RWPE2 (cell line): ENCODE results near the gene HMGN1.

Source experiments
- ATAC-seq: fragments of 200-7000 bp; cut with Tn5 transposase; 3 replicates; pipeline ENCODE4 v1.9.1; 2021; ENCODE audit warnings: low read depth
- DNase-seq: peaks from one replicate; pipeline ENCODE4 v3.0.0-alpha.2; 2020; ENCODE audit warnings: low spot score
- H3K27ac ChIP-seq: fragments of 450-650 bp; 2 replicates; pipeline ENCODE4 v1.5.1; 2017; ENCODE audit warnings: mild to moderate bottlenecking; ENCODE audit not compliant: poor library complexity, severe bottlenecking
- H3K27me3 ChIP-seq: fragments of 250-450 bp; sonication (Bioruptor Pico); 2 replicates; pipeline ENCODE4 v1.5.1; 2021; ENCODE audit warnings: mild to moderate bottlenecking, moderate library complexity; ENCODE audit not compliant: insufficient read depth, poor library complexity, severe bottlenecking
- H3K36me3 ChIP-seq: fragments of 250-450 bp; sonication (Bioruptor Pico); 2 replicates; pipeline ENCODE4 v1.5.1; 2020; ENCODE audit warnings: low read depth, mild to moderate bottlenecking, moderate library complexity
- H3K4me1 ChIP-seq: fragments of 250-450 bp; sonication (Bioruptor Pico); 2 replicates; pipeline ENCODE4 v1.5.1; 2021; ENCODE audit warnings: mild to moderate bottlenecking, moderate library complexity; ENCODE audit not compliant: insufficient read depth, poor library complexity, severe bottlenecking
- H3K4me3 ChIP-seq: fragments of 250-450 bp; sonication (Bioruptor Pico); 2 replicates; pipeline ENCODE4 v1.5.1; 2021; ENCODE audit warnings: mild to moderate bottlenecking, moderate library complexity; ENCODE audit not compliant: severe bottlenecking
- H3K9me3 ChIP-seq: fragments of 250-450 bp; sonication (Bioruptor Pico); 2 replicates; pipeline ENCODE4 v1.5.1; 2021; ENCODE audit warnings: mild to moderate bottlenecking, moderate library complexity; ENCODE audit not compliant: severe bottlenecking
- CTCF ChIP-seq: fragments of 450-650 bp; IDR thresholded peaks from one replicate; pipeline ENCODE4 v1.5.1; 2017; ENCODE audit warnings: mild to moderate bottlenecking, moderate library complexity; ENCODE audit not compliant: poor library complexity, severe bottlenecking

Gene HMGN1

GRCh38 chr21:39348040-39348354, 891 bp downstream of the HMGN1 start:
- no peak for DNase-seq
- TF ChIP-seq CTCF, result no peak
- Histone ChIP-seq H3K4me3 (peak overlapping the region; percentile 100), H3K36me3 (peaks cover 53% of the 10 kb centered on the region), H3K27me3 (no peaks in the 10 kb centered on the region), H3K27ac (peak overlapping the region; percentile 92), H3K4me1 (peaks cover 24% of the 10 kb centered on the region), H3K9me3 (no peaks in the 10 kb centered on the region)
- no peak; the same call in 2 of the 3 replicates for ATAC-seq

GRCh38 chr21:39347537-39347936, 1.4 kb downstream of the HMGN1 start:
- Histone ChIP-seq H3K36me3 (peaks cover 56% of the 10 kb centered on the region), H3K27me3 (no peaks in the 10 kb centered on the region), H3K4me1 (peaks cover 24% of the 10 kb centered on the region), H3K4me3 (peak overlapping the region; percentile 100), H3K27ac (peak overlapping the region; percentile 92), H3K9me3 (no peaks in the 10 kb centered on the region)
- ATAC-seq, result no peak
- no peak for TF ChIP-seq CTCF
- no peak for DNase-seq

GRCh38 chr21:39346671-39347331, 2.1 kb downstream of the HMGN1 start:
- ATAC-seq, result no peak
- Histone ChIP-seq H3K4me1 (peaks cover 24% of the 10 kb centered on the region), H3K4me3 (peak overlapping the region; percentile 100), H3K27me3 (no peaks in the 10 kb centered on the region), H3K9me3 (no peaks in the 10 kb centered on the region), H3K36me3 (peaks cover 63% of the 10 kb centered on the region), H3K27ac (peak overlapping the region; percentile 92)
- DNase-seq, result no peak
- TF ChIP-seq CTCF, result no peak

GRCh38 chr21:39346206-39346605, 2.7 kb downstream of the HMGN1 start:
- H3K27ac ChIP-seq, result peak overlapping the region; percentile 92
- DNase-seq, result no peak
- H3K27me3 ChIP-seq, result no peaks in the 10 kb centered on the region
- H3K4me3 ChIP-seq, result peak overlapping the region; percentile 100
- ATAC-seq, result no peak
- peaks cover 69% of the 10 kb centered on the region for H3K36me3 ChIP-seq
- no peaks in the 10 kb centered on the region for H3K9me3 ChIP-seq
- peaks cover 24% of the 10 kb centered on the region for H3K4me1 ChIP-seq
- no peak for TF ChIP-seq CTCF

GRCh38 chr21:39345440-39345839, 3.4 kb downstream of the HMGN1 start:
- no peak overlapping the region for H3K27ac ChIP-seq
- H3K9me3 ChIP-seq, result no peaks in the 10 kb centered on the region
- no peak for ATAC-seq
- peaks cover 73% of the 10 kb centered on the region for H3K36me3 ChIP-seq
- TF ChIP-seq CTCF, result no peak
- H3K4me1 ChIP-seq, result peaks cover 24% of the 10 kb centered on the region
- DNase-seq, result no peak
- no peaks in the 10 kb centered on the region for H3K27me3 ChIP-seq
- H3K4me3 ChIP-seq, result no peak overlapping the region
